Activated naive CD8-positive, alpha-beta T cell (primary cell): Measurements from ENCODE around the gene RABEP2.
"Not testable (repeated sequence)": the region's sequence is repeated elsewhere in the genome, so short reads cannot be mapped to it uniquely, and the experiment has no call there.

Experiments used
- H3K27ac Mint-ChIP-seq: one replicate; pipeline ENCODE4 v1.8.0; 2021; ENCODE audit warnings: mixed read lengths
- H3K27me3 Mint-ChIP-seq: one replicate; pipeline ENCODE4 v1.8.0; 2021; ENCODE audit warnings: mixed read lengths
- H3K36me3 Mint-ChIP-seq: one replicate; pipeline ENCODE4 v1.8.0; 2021; ENCODE audit warnings: mixed read lengths
- H3K4me1 Mint-ChIP-seq: one replicate; pipeline ENCODE4 v1.8.0; 2021; ENCODE audit warnings: low read depth, mixed read lengths
- H3K4me3 Mint-ChIP-seq: one replicate; pipeline ENCODE4 v1.8.0; 2021; ENCODE audit warnings: mild to moderate bottlenecking, mixed read lengths
- H3K9me3 Mint-ChIP-seq: one replicate; pipeline ENCODE4 v1.8.0; 2021; ENCODE audit warnings: low read depth, mixed read lengths

Gene RABEP2

DNA sequence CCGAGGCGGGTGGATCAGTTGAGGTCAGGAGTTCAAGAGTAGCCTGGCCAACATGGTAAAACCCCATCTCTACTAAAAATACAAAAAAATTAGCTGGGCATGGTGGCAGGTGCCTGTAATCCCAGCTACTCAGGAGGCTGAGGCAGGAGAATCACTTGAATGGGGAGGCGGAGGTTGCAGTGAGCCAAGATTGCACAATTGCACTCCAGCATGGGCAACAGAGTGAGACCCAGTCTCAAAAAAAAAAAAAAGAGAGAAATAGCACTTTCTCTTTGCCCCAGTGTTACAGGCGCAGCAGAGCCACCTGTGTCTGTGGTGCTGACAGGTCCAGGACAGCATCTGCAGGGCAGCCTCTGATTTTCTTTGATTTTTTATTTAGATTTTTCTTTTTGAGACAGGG, 43.5 kb downstream of the RABEP2 start:
- peaks cover 10% of the 10 kb centered on the region for H3K27me3 Mint-ChIP-seq
- H3K36me3 Mint-ChIP-seq, H3K9me3 Mint-ChIP-seq, H3K4me1 Mint-ChIP-seq, H3K4me3 Mint-ChIP-seq, H3K27ac Mint-ChIP-seq: not testable (repeated sequence)

DNA sequence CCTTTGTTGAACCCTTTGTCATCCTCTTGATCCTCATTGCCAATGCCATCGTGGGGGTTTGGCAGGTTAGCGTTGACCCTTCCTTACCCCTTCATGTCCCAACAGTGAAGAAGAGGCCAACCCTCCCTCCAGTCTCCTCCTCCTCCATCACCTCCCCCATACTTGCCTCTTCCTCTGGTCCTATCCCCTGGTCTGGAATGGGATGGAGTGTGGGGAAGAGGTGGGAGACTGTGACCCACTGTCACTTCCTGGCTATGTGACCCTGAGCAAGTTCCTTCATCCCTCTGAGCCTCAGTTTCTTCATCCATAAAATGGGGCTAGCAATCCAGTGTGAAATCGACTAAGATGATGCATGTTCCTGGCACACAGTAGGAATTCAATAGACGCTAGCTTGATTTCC, 44.1 kb downstream of the RABEP2 start:
- no peaks in the 10 kb centered on the region for H3K9me3 Mint-ChIP-seq
- H3K36me3 Mint-ChIP-seq = no peaks in the 10 kb centered on the region
- H3K4me3 Mint-ChIP-seq = peak overlapping the region; percentile 89
- peaks cover 9% of the 10 kb centered on the region for H3K4me1 Mint-ChIP-seq
- H3K27me3 Mint-ChIP-seq = peaks cover 10% of the 10 kb centered on the region
- peak overlapping the region; percentile 64 for H3K27ac Mint-ChIP-seq

DNA sequence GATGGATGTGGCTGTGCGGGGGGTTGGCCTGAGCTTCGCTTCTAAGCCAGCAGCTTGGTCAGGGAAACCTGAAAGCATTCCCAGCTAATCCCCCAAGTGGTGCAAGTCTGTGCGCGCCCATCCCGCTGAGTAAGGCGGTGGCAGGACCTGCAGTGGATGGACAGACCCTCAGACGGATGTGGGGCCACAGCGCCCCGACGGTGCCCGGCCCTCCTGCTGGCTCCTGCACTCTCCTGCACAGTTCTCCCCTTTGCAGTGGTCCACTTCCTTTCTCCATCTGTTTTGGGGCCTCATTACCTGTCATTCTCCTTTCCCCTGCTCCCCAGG, 44.5 kb downstream of the RABEP2 start:
- Mint-ChIP-seq H3K36me3 (no peaks in the 10 kb centered on the region), H3K9me3 (no peaks in the 10 kb centered on the region), H3K4me3 (peak overlapping the region; percentile 89), H3K27me3 (peaks cover 10% of the 10 kb centered on the region), H3K4me1 (peaks cover 9% of the 10 kb centered on the region), H3K27ac (peak overlapping the region; percentile 64)

DNA sequence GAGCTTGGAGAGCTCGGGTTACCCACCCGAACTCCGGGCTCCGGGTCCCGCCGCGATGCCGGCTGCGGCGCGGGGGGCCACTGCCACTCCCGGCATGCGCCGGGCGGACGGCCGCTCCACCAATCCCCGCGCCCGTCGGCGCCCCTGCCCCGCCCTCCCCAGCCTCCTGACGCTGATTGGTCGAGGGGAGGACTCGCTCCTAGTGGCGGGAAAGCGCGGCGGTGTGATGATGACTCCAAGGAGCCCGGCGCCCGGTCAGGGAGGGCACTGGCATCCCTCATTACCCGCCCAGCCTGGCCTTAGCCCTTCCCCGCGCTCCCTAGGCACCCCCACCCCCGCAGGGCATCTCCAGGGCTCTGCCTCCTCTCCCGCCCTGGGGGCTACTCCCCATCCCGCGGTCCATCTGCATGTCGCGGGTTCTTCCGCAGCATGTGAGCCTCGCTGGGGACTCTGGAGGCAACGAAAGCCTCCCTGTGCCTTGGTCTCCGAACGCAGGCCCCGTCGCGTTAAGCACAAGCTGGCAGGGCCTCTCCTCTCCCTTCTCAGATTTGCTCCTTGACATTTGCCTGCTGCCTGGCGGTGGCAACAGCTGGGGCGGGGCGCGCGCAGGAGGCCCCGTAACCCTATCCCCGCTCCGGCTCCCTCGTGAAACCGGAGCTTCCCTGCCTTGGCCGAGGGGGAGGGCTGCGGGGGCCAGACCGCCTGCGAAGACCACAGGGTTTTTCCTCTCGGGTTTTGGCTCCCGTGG, 45.0 kb downstream of the RABEP2 start:
- H3K27me3 Mint-ChIP-seq = peaks cover 10% of the 10 kb centered on the region
- peak overlapping the region; percentile 89 for H3K4me3 Mint-ChIP-seq
- no peaks in the 10 kb centered on the region for H3K9me3 Mint-ChIP-seq
- H3K4me1 Mint-ChIP-seq = peaks cover 9% of the 10 kb centered on the region
- H3K27ac Mint-ChIP-seq = peak overlapping the region; percentile 28
- no peaks in the 10 kb centered on the region for H3K36me3 Mint-ChIP-seq

DNA sequence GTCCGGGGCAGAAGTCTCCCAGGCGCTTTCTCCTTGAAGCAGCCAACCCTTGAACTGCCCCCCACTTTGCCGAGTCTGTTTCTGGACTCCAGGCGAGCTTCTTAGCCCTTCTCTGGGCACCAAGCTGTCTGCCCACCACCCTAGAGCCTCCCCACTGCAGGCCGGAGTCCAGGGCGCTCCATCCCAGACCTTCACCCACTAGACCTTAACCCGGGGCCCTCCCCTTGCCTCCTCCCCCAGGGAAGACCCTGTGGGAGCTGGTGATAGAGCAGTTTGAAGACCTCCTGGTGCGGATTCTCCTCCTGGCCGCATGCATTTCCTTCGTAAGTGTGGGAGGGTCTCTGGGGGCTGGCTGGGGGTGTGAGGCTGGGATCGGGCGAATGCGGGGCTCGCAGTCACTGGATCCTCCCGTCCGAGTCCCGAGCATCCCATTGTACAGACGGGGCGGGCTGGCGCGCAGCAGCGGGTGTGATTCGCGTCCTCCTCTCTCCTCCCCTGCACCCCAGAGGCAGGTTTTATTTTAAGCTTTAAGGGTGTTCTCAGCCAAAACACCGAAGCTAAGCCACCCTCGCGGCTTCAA, 45.7 kb downstream of the RABEP2 start:
- peaks cover 10% of the 10 kb centered on the region for H3K27me3 Mint-ChIP-seq
- no peaks in the 10 kb centered on the region for H3K36me3 Mint-ChIP-seq
- peak overlapping the region; percentile 89 for H3K4me3 Mint-ChIP-seq
- H3K4me1 Mint-ChIP-seq = peaks cover 9% of the 10 kb centered on the region
- no peaks in the 10 kb centered on the region for H3K9me3 Mint-ChIP-seq
- peak overlapping the region; percentile 83 for H3K27ac Mint-ChIP-seq

DNA sequence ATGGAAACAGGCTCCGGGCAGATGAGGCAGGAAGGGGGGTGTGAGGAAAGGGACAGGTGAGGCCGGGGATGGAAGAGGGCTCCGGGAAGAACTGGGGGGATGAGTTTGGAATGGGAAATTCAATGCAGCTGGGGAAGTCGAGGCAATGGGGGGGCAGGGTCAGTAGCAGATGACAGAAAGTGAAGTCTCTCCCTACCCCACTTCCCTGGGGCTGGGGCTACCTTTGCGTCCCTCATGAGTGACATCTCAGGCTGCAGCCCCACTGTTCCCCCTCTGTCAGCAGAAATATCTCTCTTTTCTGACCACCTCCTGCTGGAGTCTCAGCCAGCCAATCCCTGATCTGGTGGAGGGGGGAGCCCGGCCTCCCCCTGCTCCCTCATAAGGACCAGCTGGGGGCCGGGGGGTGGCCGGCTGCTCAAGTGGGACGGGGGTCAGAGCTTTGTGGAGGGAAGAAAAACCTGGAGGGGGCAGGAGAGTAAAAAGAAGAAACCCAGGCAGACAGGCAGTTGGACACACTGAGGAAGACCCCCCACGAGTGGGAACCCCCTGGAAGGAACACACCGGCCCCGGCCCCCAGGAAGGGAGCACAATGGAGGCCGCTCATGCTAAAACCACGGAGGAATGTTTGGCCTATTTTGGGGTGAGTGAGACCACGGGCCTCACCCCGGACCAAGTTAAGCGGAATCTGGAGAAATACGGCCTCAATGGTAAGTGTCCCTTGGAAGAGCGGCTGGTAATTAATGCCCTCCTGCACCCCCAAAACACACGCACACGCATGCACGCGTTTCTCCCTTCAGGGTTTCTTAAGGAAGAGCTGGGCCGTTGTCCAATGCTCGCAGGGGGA, 46.7 kb downstream of the RABEP2 start, which contains the start of gene ATP2A1:
TSS of gene ATP2A1 (plus strand) at position 406 of the 844 bp plus-strand sequence. CDS start at position 590, 184 bp downstream.
- no peaks in the 10 kb centered on the region for H3K36me3 Mint-ChIP-seq
- H3K4me3 Mint-ChIP-seq = peak within 1 kb of the TSS; percentile 89
- H3K27me3 Mint-ChIP-seq = peaks cover 9% of the 10 kb centered on the region
- H3K9me3 Mint-ChIP-seq = no peaks in the 10 kb centered on the region
- H3K4me1 Mint-ChIP-seq = peaks cover 9% of the 10 kb centered on the region
- peak within 1 kb of the TSS; percentile 83 for H3K27ac Mint-ChIP-seq

DNA sequence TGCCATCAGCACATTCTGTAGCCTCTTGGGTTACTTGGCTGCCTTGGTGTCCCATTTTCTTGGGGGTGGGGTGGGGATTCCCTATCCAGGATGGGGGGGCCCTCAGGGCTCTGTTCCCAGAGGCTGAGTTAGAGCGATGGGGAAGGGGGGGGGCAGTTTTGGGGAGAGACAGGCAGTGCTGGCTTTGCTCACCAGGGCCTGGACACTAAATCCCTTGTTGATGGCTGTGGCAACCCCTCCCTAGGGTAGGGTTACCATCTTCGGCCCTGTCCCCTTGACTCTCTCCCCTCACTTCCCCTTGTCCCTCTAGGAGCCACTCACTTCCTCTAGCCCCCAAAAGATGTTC, 47.4 kb downstream of the RABEP2 start:
- H3K36me3 Mint-ChIP-seq = no peaks in the 10 kb centered on the region
- H3K27me3 Mint-ChIP-seq = peaks cover 9% of the 10 kb centered on the region
- no peak overlapping the region for H3K4me3 Mint-ChIP-seq
- no peaks in the 10 kb centered on the region for H3K9me3 Mint-ChIP-seq
- H3K4me1 Mint-ChIP-seq = peaks cover 9% of the 10 kb centered on the region
- no peak overlapping the region for H3K27ac Mint-ChIP-seq

DNA sequence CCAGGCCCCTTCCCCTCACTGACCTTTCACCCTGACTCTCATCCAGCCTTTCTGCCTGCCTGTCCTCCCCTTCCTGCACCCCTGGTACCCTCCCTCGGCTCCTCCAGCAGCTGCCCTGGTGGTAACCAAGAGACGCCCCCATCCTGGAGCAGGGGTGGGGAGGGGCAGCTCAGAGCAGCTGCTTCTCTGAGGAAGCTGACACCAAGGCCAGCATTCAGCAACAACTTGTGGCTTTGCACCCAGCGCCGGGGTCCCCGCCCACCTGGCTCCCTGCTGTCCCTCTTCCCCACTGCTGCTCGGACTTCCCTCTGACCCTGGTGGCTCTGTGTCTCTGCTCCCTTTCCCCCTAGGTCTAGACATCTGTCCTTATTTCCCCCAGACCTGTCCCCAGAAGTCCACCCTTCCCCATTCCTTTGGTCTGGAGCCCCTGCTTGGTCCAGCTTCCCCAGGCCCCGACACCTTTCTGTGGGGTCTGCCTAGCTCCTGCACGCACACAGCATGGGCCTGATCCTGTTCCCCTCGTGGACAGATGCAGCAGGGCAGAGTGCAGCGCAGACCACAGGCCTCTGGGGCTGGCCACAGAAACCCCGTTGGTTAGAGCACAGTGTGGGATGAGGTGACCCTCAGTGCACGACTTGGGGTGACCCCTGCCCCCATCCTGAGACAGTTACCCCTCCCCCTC, 47.9 kb downstream of the RABEP2 start:
- no peak overlapping the region for H3K27ac Mint-ChIP-seq
- H3K4me1 Mint-ChIP-seq = peaks cover 9% of the 10 kb centered on the region
- no peaks in the 10 kb centered on the region for H3K9me3 Mint-ChIP-seq
- no peaks in the 10 kb centered on the region for H3K36me3 Mint-ChIP-seq
- H3K27me3 Mint-ChIP-seq = peaks cover 7% of the 10 kb centered on the region
- no peak overlapping the region for H3K4me3 Mint-ChIP-seq

DNA sequence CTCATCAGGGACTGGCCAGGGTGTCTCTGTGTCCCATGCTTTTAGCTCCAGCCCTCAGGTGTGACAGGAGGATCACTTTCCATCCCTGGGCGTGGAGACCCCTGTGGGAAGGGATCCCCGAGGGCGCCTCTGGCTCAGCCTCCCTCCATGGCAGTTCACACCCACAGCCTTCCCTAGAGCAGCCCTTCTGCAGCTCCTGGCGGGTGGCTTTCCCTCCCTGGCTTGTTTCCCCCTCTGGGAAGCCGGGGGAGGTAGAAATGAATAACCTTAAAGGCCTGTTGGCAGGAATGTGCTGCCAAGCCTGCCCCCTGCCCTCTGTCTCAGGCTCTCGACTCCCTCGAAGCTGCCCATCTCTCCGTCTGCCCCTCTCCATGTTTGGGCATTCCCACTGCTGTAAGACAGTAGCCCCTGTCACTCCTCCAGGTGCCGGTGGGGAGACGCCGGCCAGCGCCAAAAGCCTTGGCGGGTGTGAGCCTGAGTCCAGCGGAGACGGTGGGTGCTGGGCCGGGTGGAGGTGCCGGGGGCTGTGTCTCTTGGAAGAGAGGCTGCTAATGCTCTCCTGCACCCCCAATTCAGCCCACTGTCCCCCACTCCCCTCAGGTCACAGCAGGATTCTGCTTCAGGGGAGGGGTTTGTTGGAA, 48.9 kb downstream of the RABEP2 start:
- Mint-ChIP-seq H3K27me3 (peaks cover 5% of the 10 kb centered on the region), H3K27ac (no peak overlapping the region), H3K4me1 (peaks cover 9% of the 10 kb centered on the region), H3K4me3 (no peak overlapping the region), H3K9me3 (no peaks in the 10 kb centered on the region), H3K36me3 (no peaks in the 10 kb centered on the region)

DNA sequence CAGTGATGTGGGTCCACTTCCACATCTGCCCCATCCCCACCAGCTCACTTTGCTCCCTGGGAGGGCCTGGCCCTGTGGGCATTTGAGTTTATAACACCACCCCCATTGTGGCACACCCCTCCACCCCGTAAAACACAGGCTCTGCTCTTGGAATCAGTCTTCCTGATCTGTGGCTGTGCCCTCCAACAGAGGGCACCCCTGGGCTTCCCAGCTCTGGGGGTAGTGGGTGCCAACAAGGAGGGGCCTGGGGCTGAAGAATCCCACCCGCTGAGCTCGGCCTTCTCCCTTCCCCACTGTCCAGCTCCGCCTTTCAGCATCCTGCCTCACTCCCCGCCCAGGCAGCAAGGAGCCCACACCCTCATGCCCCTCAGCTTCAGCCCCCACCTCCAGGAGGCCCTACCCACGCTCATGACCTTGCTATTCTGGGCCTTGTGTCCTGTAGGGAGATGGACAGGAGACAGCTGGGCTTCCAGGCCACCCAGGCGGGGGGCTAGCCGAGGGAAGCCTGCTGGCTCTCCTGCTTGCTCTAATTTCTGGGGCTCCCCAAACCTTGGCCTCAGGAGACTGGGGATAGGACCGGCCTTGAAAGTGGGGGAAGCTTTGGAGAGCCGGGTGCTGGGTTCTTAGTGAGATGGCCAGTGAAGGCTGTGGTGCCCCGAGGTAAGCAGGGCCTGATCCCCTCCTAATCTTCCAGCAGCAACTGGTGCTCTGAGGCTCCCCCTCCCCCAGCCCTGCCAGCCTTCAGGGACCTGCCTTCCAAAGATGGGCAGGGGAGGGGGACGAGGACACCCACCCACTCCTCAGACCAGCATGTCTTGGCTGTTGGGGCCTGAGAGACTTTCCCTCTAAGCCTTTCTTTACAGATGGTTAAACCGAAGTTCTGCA, 49.7 kb downstream of the RABEP2 start:
- no peaks in the 10 kb centered on the region for H3K36me3 Mint-ChIP-seq
- H3K4me3 Mint-ChIP-seq = no peak overlapping the region
- no peak overlapping the region for H3K27ac Mint-ChIP-seq
- peaks cover 4% of the 10 kb centered on the region for H3K4me1 Mint-ChIP-seq
- no peaks in the 10 kb centered on the region for H3K9me3 Mint-ChIP-seq
- H3K27me3 Mint-ChIP-seq = no peaks in the 10 kb centered on the region

DNA sequence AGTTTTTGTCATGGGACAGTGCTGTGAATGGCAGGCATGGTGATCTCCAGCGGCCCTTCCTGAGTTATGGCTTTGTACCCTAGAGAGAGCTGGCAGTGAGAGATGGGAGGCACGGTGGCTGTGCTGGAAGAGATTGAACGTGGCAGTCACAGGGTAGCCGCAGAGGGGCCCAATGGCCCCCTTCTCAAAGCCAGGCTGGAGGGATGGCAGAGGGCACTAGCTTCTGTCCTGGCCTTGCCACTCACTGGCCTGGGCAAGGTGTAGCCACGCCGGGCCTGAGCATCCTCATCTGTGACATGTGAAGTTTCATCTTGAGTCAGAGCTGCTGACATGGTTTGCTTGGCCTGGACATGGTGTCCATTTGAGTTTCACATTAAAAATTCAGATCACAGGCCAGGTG, 50.6 kb downstream of the RABEP2 start:
- no peak overlapping the region for H3K4me3 Mint-ChIP-seq
- peaks cover 4% of the 10 kb centered on the region for H3K4me1 Mint-ChIP-seq
- H3K27me3 Mint-ChIP-seq = no peaks in the 10 kb centered on the region

DNA sequence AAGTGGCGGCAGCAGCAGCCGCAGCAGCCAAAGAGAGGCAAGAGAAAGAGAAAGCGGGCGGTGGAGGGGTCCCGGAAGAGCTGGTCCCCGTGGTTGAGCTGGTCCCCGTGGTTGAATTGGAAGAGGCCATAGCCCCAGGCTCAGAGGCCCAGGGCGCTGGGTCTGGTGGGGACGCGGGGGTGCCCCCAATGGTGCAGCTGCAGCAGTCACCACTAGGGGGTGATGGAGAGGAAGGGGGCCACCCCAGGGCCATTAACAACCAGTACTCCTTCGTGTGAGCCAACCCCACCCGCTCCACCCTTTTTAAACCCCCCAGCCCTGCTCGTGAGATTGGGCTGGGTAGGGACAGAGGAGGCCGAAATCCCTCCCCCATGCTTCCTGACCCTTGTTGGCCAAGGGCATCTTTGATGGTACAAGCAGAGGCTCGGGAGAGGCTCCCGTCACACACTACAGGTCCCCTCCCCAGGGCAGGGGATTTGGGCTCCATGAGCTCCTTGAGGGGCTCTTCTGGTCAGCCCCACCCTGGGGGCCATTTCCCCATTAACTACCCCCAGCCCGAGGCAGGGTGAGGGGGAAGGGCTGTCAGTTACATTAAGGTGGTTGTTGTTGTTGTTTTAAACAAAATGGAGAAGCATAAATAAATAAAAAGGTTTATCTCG, 51.4 kb downstream of the RABEP2 start:
- no peaks in the 10 kb centered on the region for H3K27me3 Mint-ChIP-seq
- H3K4me1 Mint-ChIP-seq = no peaks in the 10 kb centered on the region
- H3K9me3 Mint-ChIP-seq = no peaks in the 10 kb centered on the region
- no peaks in the 10 kb centered on the region for H3K36me3 Mint-ChIP-seq
- H3K27ac Mint-ChIP-seq = no peak overlapping the region
- no peak overlapping the region for H3K4me3 Mint-ChIP-seq

More for the DNA sequence above, 50.6 kb downstream of the RABEP2 start:
- no peaks in the 10 kb centered on the region for H3K36me3 Mint-ChIP-seq
- no peaks in the 10 kb centered on the region for H3K9me3 Mint-ChIP-seq
- no peak overlapping the region for H3K27ac Mint-ChIP-seq

DNA sequence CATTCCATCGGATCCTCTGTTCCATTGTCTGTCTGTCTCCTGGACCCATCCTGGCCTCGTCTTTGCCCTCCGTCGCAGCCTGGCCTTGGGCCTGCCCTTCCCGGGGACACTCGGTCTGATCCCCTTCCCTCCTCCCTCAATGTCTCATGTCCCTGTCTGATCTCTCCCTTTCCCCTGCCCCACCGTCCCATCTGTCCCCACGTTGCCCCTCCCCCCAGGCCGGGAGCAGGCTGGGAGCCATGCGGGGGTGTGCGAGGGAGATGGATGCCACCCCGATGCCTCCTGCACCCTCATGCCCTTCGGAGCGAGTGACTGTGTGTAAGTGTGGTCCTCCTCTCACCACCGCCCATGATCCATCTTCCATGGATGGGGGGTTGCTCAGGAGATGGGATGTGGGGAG, 52.1 kb downstream of the RABEP2 start:
- Mint-ChIP-seq H3K4me1 (no peaks in the 10 kb centered on the region), H3K36me3 (no peaks in the 10 kb centered on the region), H3K4me3 (no peak overlapping the region), H3K9me3 (no peaks in the 10 kb centered on the region), H3K27me3 (no peaks in the 10 kb centered on the region), H3K27ac (no peak overlapping the region)
